Endothelial cell of umbilical vein (primary cell): ENCODE data around the gene IVD. TPM values are rescaled to one million over a fixed set of nuclear protein-coding genes. Genes with fewer than 3 reads are reported as not detected.

Experiments
- BruUV-seq: library from RNA; stranded (reverse); fragments of 400-500 nt; replicated peaks from 2 replicates; lab custom pipeline; 2021; lab: Mats Ljungman, UMichigan
- CTCF ChIA-PET: fragments of 300-600, 350-600 bp; sonication (Branson Sonifier 250); formaldehyde crosslinking; loops from one replicate; lab custom pipeline; 2021; ENCODE audit warnings: antibody characterized with exemption, inconsistent platforms; lab: Charles Lee
- POLR2A ChIA-PET: fragments of 300-600, 350-600 bp; sonication (Branson Sonifier 250); formaldehyde crosslinking; loops from one replicate; lab custom pipeline; 2021; ENCODE audit warnings: antibody characterized with exemption, inconsistent platforms; lab: Charles Lee
- DNase-seq: peaks from one replicate; pipeline ENCODE4 v3.0.0-alpha.2; 2011; ENCODE audit warnings: low read depth, low spot score
- FAIRE-seq: peaks from 2 replicates; lab custom pipeline; 2011; peaks lifted over from hg19 to GRCh38; lab: Jason Lieb, UNC
- H2AFZ ChIP-seq: 2 replicates; pipeline ENCODE4 v1.6.0; 2012; ENCODE audit warnings: low read depth, low read length, control low read depth, inconsistent platforms
- H3K27ac ChIP-seq: 2 replicates; pipeline ENCODE4 v1.5.1; 2011; ENCODE audit warnings: low read depth, mild to moderate bottlenecking, control low read depth, low read length, moderate library complexity; ENCODE audit not compliant: insufficient read depth
- H3K27me3 ChIP-seq, 2 experiments: 2 replicates each; pipeline versions ENCODE4 v1.6.0 to v1.6.1; 2011; ENCODE audit warnings: low read length in 2 of 2, mixed read lengths in 1 of 2; ENCODE audit not compliant: control insufficient read depth in 2 of 2, insufficient read depth in 2 of 2
- H3K36me3 ChIP-seq, 2 experiments: 2 replicates in 1 of 2; 3 replicates in 1 of 2; pipeline ENCODE4 v1.5.1; 2011; ENCODE audit warnings: low read length in 2 of 2, mild to moderate bottlenecking in 1 of 2, moderate library complexity in 1 of 2; ENCODE audit not compliant: control insufficient read depth in 2 of 2, insufficient read depth in 2 of 2; ENCODE audit errors: extremely low read depth in 1 of 2
- H3K4me1 ChIP-seq: 3 replicates; pipeline ENCODE4 v1.5.1; 2011; ENCODE audit warnings: mild to moderate bottlenecking, low read length; ENCODE audit not compliant: control insufficient read depth, insufficient read depth; ENCODE audit errors: extremely low read depth
- H3K4me2 ChIP-seq: 2 replicates; pipeline ENCODE4 v1.6.1; 2011; ENCODE audit warnings: low read length, control low read depth, mixed read lengths; ENCODE audit not compliant: insufficient read depth
- H3K4me3 ChIP-seq, 3 experiments: fragments of 200-600 bp in 1 of 3; sonication (generic), shearing (Covaris generic) in 1 of 3; replicated peaks in 1 of 3; 2 replicates each; pipeline ENCODE4 v1.5.1; 2011 to 2016; ENCODE audit warnings: control low read depth in 3 of 3, low read length in 3 of 3, mild to moderate bottlenecking in 2 of 3, inconsistent platforms in 1 of 3, low read depth in 1 of 3, moderate library complexity in 1 of 3; ENCODE audit not compliant: insufficient read depth in 1 of 3
- H3K79me2 ChIP-seq: 2 replicates; pipeline ENCODE4 v1.6.0; 2012; ENCODE audit warnings: low read length, inconsistent platforms; ENCODE audit not compliant: control insufficient read depth, insufficient read depth
- H3K9ac ChIP-seq: replicated peaks from 2 replicates; pipeline ENCODE3; 2011; ENCODE audit warnings: low read length, control low read depth; ENCODE audit not compliant: insufficient read depth; ENCODE audit errors: extremely low read depth
- H3K9me1 ChIP-seq: replicated peaks from 3 replicates; pipeline ENCODE4 v1.6.0; 2011; ENCODE audit warnings: mild to moderate bottlenecking, low read length; ENCODE audit not compliant: control insufficient read depth, insufficient read depth; ENCODE audit errors: extremely low read depth
- H3K9me3 ChIP-seq: replicated peaks from 2 replicates; pipeline ENCODE4 v1.5.1; 2012; ENCODE audit warnings: low read length, inconsistent platforms; ENCODE audit not compliant: control insufficient read depth, insufficient read depth
- H4K20me1 ChIP-seq: replicated peaks from 2 replicates; pipeline ENCODE3; 2011; ENCODE audit warnings: mild to moderate bottlenecking, low read length; ENCODE audit not compliant: control insufficient read depth, insufficient read depth; ENCODE audit errors: extremely low read depth
- EZH2 ChIP-seq: IDR thresholded peaks from 2 replicates; pipeline ENCODE4 v1.6.1; 2012; ENCODE audit warnings: borderline replicate concordance, low read depth, mild to moderate bottlenecking, moderate library complexity, low read length, inconsistent platforms; ENCODE audit not compliant: severe bottlenecking
- FOS ChIP-seq: IDR thresholded peaks from 2 replicates; pipeline ENCODE4 v1.6.1; 2011; ENCODE audit warnings: mild to moderate bottlenecking, low read length, moderate library complexity, borderline replicate concordance; ENCODE audit not compliant: insufficient read depth
- GATA2 ChIP-seq: IDR thresholded peaks from 2 replicates; pipeline ENCODE4 v1.7.0; 2011; ENCODE audit warnings: low read depth, mild to moderate bottlenecking, moderate library complexity, mixed read lengths, low read length; ENCODE audit not compliant: insufficient read length, insufficient read depth
- JUN ChIP-seq: IDR thresholded peaks from 2 replicates; pipeline ENCODE4 v1.6.1; 2011; ENCODE audit warnings: borderline replicate concordance, low read depth; ENCODE audit not compliant: insufficient read length, insufficient read depth
- MAX ChIP-seq: IDR thresholded peaks from 2 replicates; pipeline ENCODE4 v1.6.1; 2011; ENCODE audit not compliant: insufficient read depth, insufficient read length
- MYC ChIP-seq: IDR thresholded peaks from one replicate; pipeline ENCODE4 v1.6.1; 2011; ENCODE audit warnings: mild to moderate bottlenecking, low read depth, low read length
- POLR2A ChIP-seq: IDR thresholded peaks from 2 replicates; pipeline ENCODE4 v1.6.1; 2012; ENCODE audit warnings: low read depth, mild to moderate bottlenecking, control low read depth, low read length
- POLR2AphosphoS5 ChIP-seq: IDR thresholded peaks from 2 replicates; pipeline ENCODE4 v1.6.1; 2012; ENCODE audit warnings: low read depth, mild to moderate bottlenecking, control low read depth, low read length, moderate library complexity; ENCODE audit not compliant: insufficient read depth
- dilution Hi-C: fragments of 300-500 bp; cut with MboI; formaldehyde crosslinking; loops from one replicate; pipeline ENCODE4 v1.15.0; 2019; ENCODE audit warnings: low sequenced_read_pairs; ENCODE audit not compliant: extremely low pct_ligation_motif_present
- intact Hi-C: fragments of 100-400 bp; cut with micrococcal nuclease; formaldehyde crosslinking; loops from one replicate; pipeline ENCODE4 v1.10.0; 2022
- polyA plus RNA-seq, 4 experiments: library from polyadenylated mRNA; depleted of rRNA in 3 of 4; stranded (reverse) in 3 of 4; unstranded in 1 of 4; fragments of >200 nt; gene quantifications; 2 replicates each; pipeline versions ENCODE4 v1.2.1 to v1.2.3, GENCODE V29; 2011 to 2012; ENCODE audit warnings: missing spikeins in 1 of 4
- total RNA-seq: library from RNA; stranded (reverse); gene quantifications from 2 replicates; pipeline ENCODE4 v1.2.3, GENCODE V29; 2021

Gene IVD
- total and polyA plus RNA-seq, 2 donors (not counting 3 experiments of a cell fraction or from before 2014, with no cell fraction given): 34.1 to 62.5 TPM

GRCh38 chr15:40392986-40393948 is 12.3 kb upstream of the IVD start:
- H2AFZ ChIP-seq: no peak overlapping the region
- intact Hi-C loops: no loop called here
- POLR2A ChIA-PET: no interaction called here
- no peak overlapping the region for H3K9ac ChIP-seq
- H3K9me3 ChIP-seq: no peaks in the 10 kb centered on the region
- no peaks in the 10 kb centered on the region for H3K9me1 ChIP-seq
- no peak overlapping the region for H3K27ac ChIP-seq
- H3K4me2 ChIP-seq: no peak overlapping the region
- no peaks in the 10 kb centered on the region for H3K4me1 ChIP-seq
- H3K4me3 ChIP-seq: no peak overlapping the region
- H4K20me1 ChIP-seq: no peaks in the 10 kb centered on the region
- BruUV-seq: TSS peak; percentile 23
- no peaks in the 10 kb centered on the region for H3K79me2 ChIP-seq
- H3K36me3 ChIP-seq: peaks cover 13 to 16% of the 10 kb centered on the region in 2 experiments
- DNase-seq: no peak
- no peak for TF ChIP-seq POLR2A
- TF ChIP-seq MAX: no peak
- no peak for TF ChIP-seq MYC
- TF ChIP-seq JUN: no peak
- TF ChIP-seq EZH2: no peak
- TF ChIP-seq GATA2: no peak
- TF ChIP-seq FOS: no peak
- TF ChIP-seq POLR2AphosphoS5: no peak
- CTCF ChIA-PET: no interaction called here
- peak; percentile 37 for FAIRE-seq
- no peaks in the 10 kb centered on the region for H3K27me3 ChIP-seq
- dilution Hi-C loops: no loop called here
